Sigmoid colon (tissue), 4 donors: Measurements from ENCODE around the gene CABLES1.
"Not testable (repeated sequence)": the region's sequence is repeated elsewhere in the genome, so short reads cannot be mapped to it uniquely, and the experiment has no call there.

Source experiments
- POLR2A ChIP-seq, 2 donors: fragments of 450-650 bp; IDR thresholded peaks; one replicate each; pipeline ENCODE4 v1.6.1; 2016; ENCODE audit warnings: antibody characterized with exemption in 2 of 2, mild to moderate bottlenecking in 2 of 2, moderate library complexity in 2 of 2
- POLR2AphosphoS5 ChIP-seq, 4 donors: sonication (generic); formaldehyde crosslinking; IDR thresholded peaks; one replicate each; pipeline ENCODE4 v1.6.1; 2017; ENCODE audit warnings: antibody characterized with exemption in 4 of 4
- TF ChIP-seq, protein P1 (sequence below), 4 experiments: fragments of 450-650 bp in 3 of 4; fragments of 200-600 bp in 1 of 4; IDR thresholded peaks; one replicate each; pipeline ENCODE4 v1.5.1; 2016 to 2019; ENCODE audit warnings: antibody characterized with exemption in 4 of 4, mild to moderate bottlenecking in 3 of 4, moderate library complexity in 2 of 4

DNA sequence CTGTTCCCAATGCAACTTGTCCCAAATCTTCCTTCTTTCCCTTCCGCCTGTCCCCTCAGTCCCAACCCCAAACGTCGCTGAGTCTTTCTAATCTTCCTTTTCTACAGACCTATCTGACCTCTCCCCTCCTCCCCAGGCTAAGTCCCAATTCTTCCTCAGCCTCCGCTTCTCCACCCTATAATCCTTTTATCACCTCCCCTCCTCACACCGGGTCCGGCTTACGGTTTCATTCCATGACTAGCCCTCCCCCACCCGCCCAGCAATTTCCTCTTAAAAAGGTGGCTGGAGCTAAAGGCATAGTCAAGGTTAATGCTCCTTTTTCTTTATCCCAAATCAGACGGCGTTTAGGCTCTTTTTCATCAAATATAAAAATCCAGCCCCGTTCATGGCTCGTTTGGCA, 150.3 kb downstream of the CABLES1 start:
- TF ChIP-seq, protein P1, sequence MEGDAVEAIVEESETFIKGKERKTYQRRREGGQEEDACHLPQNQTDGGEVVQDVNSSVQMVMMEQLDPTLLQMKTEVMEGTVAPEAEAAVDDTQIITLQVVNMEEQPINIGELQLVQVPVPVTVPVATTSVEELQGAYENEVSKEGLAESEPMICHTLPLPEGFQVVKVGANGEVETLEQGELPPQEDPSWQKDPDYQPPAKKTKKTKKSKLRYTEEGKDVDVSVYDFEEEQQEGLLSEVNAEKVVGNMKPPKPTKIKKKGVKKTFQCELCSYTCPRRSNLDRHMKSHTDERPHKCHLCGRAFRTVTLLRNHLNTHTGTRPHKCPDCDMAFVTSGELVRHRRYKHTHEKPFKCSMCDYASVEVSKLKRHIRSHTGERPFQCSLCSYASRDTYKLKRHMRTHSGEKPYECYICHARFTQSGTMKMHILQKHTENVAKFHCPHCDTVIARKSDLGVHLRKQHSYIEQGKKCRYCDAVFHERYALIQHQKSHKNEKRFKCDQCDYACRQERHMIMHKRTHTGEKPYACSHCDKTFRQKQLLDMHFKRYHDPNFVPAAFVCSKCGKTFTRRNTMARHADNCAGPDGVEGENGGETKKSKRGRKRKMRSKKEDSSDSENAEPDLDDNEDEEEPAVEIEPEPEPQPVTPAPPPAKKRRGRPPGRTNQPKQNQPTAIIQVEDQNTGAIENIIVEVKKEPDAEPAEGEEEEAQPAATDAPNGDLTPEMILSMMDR (IDR thresholded peaks at IDR 0.05): not testable (repeated sequence)
- not testable (repeated sequence) for TF ChIP-seq POLR2A, POLR2AphosphoS5 (IDR thresholded peaks at IDR 0.05)
